OCI-LY3 (cell line): ENCODE measurements around the gene MYZAP.

Source experiments
- H2AFZ ChIP-seq: fragments of 200-600, 300-600 bp; shearing (Covaris generic); 2 replicates; pipeline ENCODE4 v1.6.0; 2014; ENCODE audit warnings: antibody characterized with exemption, low read depth, low read length
- H3K27ac ChIP-seq: fragments of 200-600, 300-600 bp; sonication (generic); 2 replicates; pipeline ENCODE4 v1.5.1; 2014; ENCODE audit warnings: mild to moderate bottlenecking, low read length, moderate library complexity, mixed read lengths
- H3K27me3 ChIP-seq: fragments of 200-600, 300-600 bp; sonication (generic); 2 replicates; pipeline ENCODE4 v1.6.1; 2014; ENCODE audit warnings: low read depth, low read length, mixed read lengths
- H3K36me3 ChIP-seq: fragments of 200-600, 300-600 bp; sonication (generic); replicated peaks from 2 replicates; pipeline ENCODE3; 2014; ENCODE audit warnings: low read depth, low read length, mixed read lengths
- H3K4me1 ChIP-seq: fragments of 300-600, 200-600 bp; sonication (generic); 2 replicates; pipeline ENCODE4 v1.6.1; 2014; ENCODE audit warnings: low read length, mixed read lengths
- H3K4me2 ChIP-seq: fragments of 200-600, 300-600 bp; sonication (generic); 2 replicates; pipeline ENCODE4 v1.6.1; 2014; ENCODE audit warnings: low read length, mixed read lengths
- H3K4me3 ChIP-seq: fragments of 300-600, 200-600 bp; sonication (generic); 2 replicates; pipeline ENCODE4 v1.5.1; 2014; ENCODE audit warnings: antibody characterized with exemption, mild to moderate bottlenecking, low read length, moderate library complexity
- H3K79me2 ChIP-seq: fragments of 300-600, 200-600 bp; shearing (Covaris generic); 2 replicates; pipeline ENCODE4 v1.6.1; 2014; ENCODE audit warnings: mild to moderate bottlenecking, low read length, mixed read lengths
- H3K9ac ChIP-seq: fragments of 300-600, 200-600 bp; shearing (Covaris generic); 2 replicates; pipeline ENCODE4 v1.6.0; 2014; ENCODE audit warnings: mild to moderate bottlenecking, low read length, moderate library complexity
- H3K9me3 ChIP-seq: fragments of 200-600, 300-600 bp; shearing (Covaris generic); 2 replicates; pipeline ENCODE4 v1.6.1; 2014; ENCODE audit warnings: low read length, mixed read lengths; ENCODE audit not compliant: insufficient read depth
- H4K20me1 ChIP-seq: fragments of 200-600, 300-600 bp; sonication (generic); 2 replicates; pipeline ENCODE4 v1.6.1; 2016; ENCODE audit warnings: low read length, mixed read lengths; ENCODE audit not compliant: insufficient read depth
- EZH2phosphoT487 ChIP-seq: fragments of 200-600 bp; shearing (Covaris generic); IDR thresholded peaks from 2 replicates; pipeline ENCODE4 v1.6.1; 2018; ENCODE audit warnings: antibody characterized with exemption, mixed run types, low read depth
- TF ChIP-seq, protein P1 (sequence below): fragments of 200-600, 300-600 bp; sonication (generic); IDR thresholded peaks from 2 replicates; pipeline ENCODE4 v1.5.1; 2014; ENCODE audit warnings: antibody characterized with exemption, low read length, low read depth

The MYZAP gene

GRCh38 chr15:57646087-57646486 is 54.4 kb downstream of the MYZAP start:
- TF ChIP-seq, protein P1, sequence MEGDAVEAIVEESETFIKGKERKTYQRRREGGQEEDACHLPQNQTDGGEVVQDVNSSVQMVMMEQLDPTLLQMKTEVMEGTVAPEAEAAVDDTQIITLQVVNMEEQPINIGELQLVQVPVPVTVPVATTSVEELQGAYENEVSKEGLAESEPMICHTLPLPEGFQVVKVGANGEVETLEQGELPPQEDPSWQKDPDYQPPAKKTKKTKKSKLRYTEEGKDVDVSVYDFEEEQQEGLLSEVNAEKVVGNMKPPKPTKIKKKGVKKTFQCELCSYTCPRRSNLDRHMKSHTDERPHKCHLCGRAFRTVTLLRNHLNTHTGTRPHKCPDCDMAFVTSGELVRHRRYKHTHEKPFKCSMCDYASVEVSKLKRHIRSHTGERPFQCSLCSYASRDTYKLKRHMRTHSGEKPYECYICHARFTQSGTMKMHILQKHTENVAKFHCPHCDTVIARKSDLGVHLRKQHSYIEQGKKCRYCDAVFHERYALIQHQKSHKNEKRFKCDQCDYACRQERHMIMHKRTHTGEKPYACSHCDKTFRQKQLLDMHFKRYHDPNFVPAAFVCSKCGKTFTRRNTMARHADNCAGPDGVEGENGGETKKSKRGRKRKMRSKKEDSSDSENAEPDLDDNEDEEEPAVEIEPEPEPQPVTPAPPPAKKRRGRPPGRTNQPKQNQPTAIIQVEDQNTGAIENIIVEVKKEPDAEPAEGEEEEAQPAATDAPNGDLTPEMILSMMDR = no peak
- no peak for TF ChIP-seq EZH2phosphoT487
- Histone ChIP-seq H3K36me3 (no peaks in the 10 kb centered on the region), H3K27me3 (peaks cover 5% of the 10 kb centered on the region; the same call in 1 of the 2 replicates), H4K20me1 (no peaks in the 10 kb centered on the region), H3K4me3 (no peak overlapping the region), H3K4me1 (peaks cover 26% of the 10 kb centered on the region), H3K79me2 (no peaks in the 10 kb centered on the region), H3K9me3 (no peaks in the 10 kb centered on the region), H2AFZ (no peak overlapping the region), H3K4me2 (no peak overlapping the region), H3K9ac (no peak overlapping the region), H3K27ac (no peak overlapping the region)

GRCh38 chr15:57647071-57647790 is 55.5 kb downstream of the MYZAP start:
- Histone ChIP-seq H3K79me2 (no peaks in the 10 kb centered on the region), H3K9ac (no peak overlapping the region), H4K20me1 (no peaks in the 10 kb centered on the region), H3K27ac (peak overlapping the region; percentile 28), H3K4me1 (peaks cover 24% of the 10 kb centered on the region), H3K36me3 (no peaks in the 10 kb centered on the region), H3K27me3 (peaks cover 5% of the 10 kb centered on the region; the same call in 1 of the 2 replicates), H3K9me3 (no peaks in the 10 kb centered on the region), H2AFZ (no peak overlapping the region), H3K4me3 (peak overlapping the region; percentile 33), H3K4me2 (peak overlapping the region; percentile 69)
- no peak for TF ChIP-seq EZH2phosphoT487
- TF ChIP-seq, protein P1 = no peak

DNA sequence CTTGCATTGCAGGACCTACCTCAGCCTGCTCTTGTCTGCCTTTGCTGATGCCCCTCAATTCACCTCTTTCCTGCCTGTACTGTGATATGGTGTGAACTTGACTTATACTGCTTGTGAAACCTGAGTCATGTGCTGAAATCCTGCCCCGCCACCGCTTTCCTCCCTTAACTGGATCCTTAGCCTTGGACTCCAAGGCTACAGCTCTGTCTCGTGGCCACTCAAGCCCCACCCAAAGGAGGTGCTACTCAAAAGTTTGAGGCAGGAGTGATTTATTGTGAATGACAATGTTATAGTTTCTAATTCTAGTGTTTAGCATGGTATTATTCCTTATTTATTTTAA is 56.1 kb downstream of the MYZAP start:
- Histone ChIP-seq H3K27ac (peak overlapping the region; percentile 28), H3K4me1 (peaks cover 27% of the 10 kb centered on the region), H3K27me3 (peaks cover 5% of the 10 kb centered on the region; the same call in 1 of the 2 replicates), H3K9me3 (no peaks in the 10 kb centered on the region), H2AFZ (no peak overlapping the region), H4K20me1 (no peaks in the 10 kb centered on the region), H3K36me3 (no peaks in the 10 kb centered on the region), H3K4me2 (peak overlapping the region; percentile 69), H3K9ac (no peak overlapping the region), H3K4me3 (peak overlapping the region; percentile 33), H3K79me2 (no peaks in the 10 kb centered on the region)
- TF ChIP-seq, protein P1 = no peak
- no peak for TF ChIP-seq EZH2phosphoT487

- no peak overlapping the region for H2AFZ ChIP-seq
- H4K20me1 ChIP-seq = no peaks in the 10 kb centered on the region
- H3K27me3 ChIP-seq = peaks cover 5% of the 10 kb centered on the region; the same call in 1 of the 2 replicates
- no peaks in the 10 kb centered on the region for H3K79me2 ChIP-seq
- TF ChIP-seq EZH2phosphoT487 = no peak
- TF ChIP-seq, protein P1 = no peak
- no peak overlapping the region for H3K27ac ChIP-seq
- no peak overlapping the region for H3K4me2 ChIP-seq
- H3K4me3 ChIP-seq = no peak overlapping the region
- no peaks in the 10 kb centered on the region for H3K36me3 ChIP-seq
- no peak overlapping the region for H3K9ac ChIP-seq
- H3K4me1 ChIP-seq = peaks cover 27% of the 10 kb centered on the region
- no peaks in the 10 kb centered on the region for H3K9me3 ChIP-seq
These were observed 57.4 kb downstream of the MYZAP start for GRCh38 chr15:57649138-57649537.
